D721Med (cell line): Measurements from ENCODE around the gene ARFGAP1.

Source experiments
- DNase-seq: peaks from one replicate; pipeline ENCODE4 v3.0.0; 2011; ENCODE audit warnings: low spot score; ENCODE audit not compliant: insufficient read length
- FAIRE-seq: peaks from 2 replicates; lab custom pipeline; 2011; peaks lifted over from hg19 to GRCh38; lab: Jason Lieb, UNC
- TF ChIP-seq, protein P1 (sequence below): IDR thresholded peaks from 2 replicates; pipeline ENCODE4 v1.5.1; 2012; ENCODE audit warnings: mild to moderate bottlenecking, control low read depth; ENCODE audit not compliant: insufficient read depth; ENCODE audit errors: missing control alignments

The ARFGAP1 gene

GRCh38 chr20:63322146-63322932 lies 49.7 kb downstream of the ARFGAP1 start:
- FAIRE-seq (no peak), DNase-seq (no peak)
- TF ChIP-seq, protein P1, sequence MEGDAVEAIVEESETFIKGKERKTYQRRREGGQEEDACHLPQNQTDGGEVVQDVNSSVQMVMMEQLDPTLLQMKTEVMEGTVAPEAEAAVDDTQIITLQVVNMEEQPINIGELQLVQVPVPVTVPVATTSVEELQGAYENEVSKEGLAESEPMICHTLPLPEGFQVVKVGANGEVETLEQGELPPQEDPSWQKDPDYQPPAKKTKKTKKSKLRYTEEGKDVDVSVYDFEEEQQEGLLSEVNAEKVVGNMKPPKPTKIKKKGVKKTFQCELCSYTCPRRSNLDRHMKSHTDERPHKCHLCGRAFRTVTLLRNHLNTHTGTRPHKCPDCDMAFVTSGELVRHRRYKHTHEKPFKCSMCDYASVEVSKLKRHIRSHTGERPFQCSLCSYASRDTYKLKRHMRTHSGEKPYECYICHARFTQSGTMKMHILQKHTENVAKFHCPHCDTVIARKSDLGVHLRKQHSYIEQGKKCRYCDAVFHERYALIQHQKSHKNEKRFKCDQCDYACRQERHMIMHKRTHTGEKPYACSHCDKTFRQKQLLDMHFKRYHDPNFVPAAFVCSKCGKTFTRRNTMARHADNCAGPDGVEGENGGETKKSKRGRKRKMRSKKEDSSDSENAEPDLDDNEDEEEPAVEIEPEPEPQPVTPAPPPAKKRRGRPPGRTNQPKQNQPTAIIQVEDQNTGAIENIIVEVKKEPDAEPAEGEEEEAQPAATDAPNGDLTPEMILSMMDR, result no peak

- no peak for DNase-seq
- TF ChIP-seq, protein P1, result no peak
- FAIRE-seq, result no peak
Observed at GRCh38 chr20:63322933-63323273, 50.3 kb downstream of the ARFGAP1 start.

DNA sequence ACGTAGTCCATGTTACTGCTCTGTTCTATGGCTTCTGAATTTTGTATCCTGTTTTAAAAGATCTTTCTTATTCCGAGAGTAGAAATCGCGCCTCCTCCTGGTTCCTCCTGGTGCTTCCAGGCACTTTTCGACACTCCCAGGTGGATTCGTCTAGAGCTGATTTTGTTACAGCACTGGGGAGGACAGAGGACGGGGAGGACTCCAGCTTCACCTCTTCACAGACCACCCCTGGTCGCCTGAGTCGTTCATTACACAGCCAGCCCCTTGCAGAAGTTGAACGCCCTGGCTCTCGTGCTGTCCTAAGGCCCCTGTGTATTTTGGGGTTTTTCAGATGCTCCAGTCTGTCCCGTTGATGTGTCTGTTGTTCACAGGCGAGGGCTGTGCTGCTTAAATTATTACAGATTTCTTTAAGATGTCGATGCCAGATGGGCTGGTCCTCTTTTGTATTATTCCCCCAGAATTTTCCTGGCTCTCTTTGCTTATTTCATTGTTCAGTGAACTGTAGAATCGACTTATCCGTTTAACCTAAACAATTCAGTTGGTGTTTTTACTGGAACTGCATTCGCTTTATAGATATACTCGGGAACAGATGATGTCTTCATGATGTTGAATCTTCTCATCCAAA lies 50.9 kb downstream of the ARFGAP1 start:
- no peak for DNase-seq
- TF ChIP-seq, protein P1, result no peak
- FAIRE-seq, result no peak

- DNase-seq, result no peak
- no peak for FAIRE-seq
- TF ChIP-seq, protein P1, result no peak
Observed at GRCh38 chr20:63325021-63325471, 52.4 kb downstream of the ARFGAP1 start.

- TF ChIP-seq, protein P1, result no peak
- FAIRE-seq (no peak), DNase-seq (no peak)
Observed at GRCh38 chr20:63325554-63326313, 53.1 kb downstream of the ARFGAP1 start.

DNA sequence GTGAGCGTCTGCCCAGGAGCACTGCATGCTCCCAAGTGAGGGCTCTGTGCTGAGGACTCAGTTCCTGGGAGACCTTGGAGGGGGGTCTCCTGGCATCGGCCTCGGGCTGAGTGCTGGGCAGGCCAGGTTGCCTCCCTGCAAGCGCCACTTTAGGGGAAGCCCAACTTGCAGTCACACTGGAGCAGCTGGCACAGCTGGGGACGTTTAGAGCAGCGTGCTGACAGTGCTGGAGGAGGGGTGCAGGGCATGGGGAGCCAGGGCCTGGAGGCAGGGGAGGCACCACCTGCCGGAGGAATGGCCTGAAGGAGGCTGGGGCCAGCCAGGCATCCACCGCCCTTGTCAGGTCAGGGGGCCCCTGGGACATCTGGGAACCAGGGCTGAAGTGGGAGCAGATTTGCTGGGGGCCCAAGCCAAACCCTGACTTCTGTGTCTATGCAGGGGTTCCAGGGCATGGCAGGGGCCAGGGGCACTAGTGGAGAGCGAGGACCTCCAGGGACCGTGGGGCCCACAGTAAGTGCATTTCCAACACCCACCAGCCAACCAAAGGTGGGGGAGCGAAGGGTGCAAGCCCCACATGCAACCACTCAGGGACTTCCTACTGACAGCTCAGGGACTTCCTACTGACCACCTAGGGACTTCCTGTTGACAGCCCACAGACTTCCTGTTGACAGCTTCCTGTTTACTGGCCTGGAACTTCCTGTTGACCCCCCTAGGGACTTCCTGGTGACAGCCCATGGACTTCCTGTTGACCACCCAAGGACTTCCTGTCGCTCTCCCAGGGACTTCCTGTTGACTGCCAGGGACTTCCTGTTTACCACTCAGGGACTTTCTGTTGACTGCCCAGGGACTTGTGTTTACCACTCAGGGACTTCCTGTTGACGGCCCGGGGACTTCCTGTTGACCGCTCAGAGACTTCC lies 54.0 kb downstream of the ARFGAP1 start:
- TF ChIP-seq, protein P1, result no peak
- DNase-seq (no peak), FAIRE-seq (no peak)
